ENCODE measurements around the gene BTN3A1.
"Not testable (repeated sequence)": the region's sequence is repeated elsewhere in the genome, so short reads cannot be mapped to it uniquely, and the experiment has no call there.

BTN3A1 gene

DNA sequence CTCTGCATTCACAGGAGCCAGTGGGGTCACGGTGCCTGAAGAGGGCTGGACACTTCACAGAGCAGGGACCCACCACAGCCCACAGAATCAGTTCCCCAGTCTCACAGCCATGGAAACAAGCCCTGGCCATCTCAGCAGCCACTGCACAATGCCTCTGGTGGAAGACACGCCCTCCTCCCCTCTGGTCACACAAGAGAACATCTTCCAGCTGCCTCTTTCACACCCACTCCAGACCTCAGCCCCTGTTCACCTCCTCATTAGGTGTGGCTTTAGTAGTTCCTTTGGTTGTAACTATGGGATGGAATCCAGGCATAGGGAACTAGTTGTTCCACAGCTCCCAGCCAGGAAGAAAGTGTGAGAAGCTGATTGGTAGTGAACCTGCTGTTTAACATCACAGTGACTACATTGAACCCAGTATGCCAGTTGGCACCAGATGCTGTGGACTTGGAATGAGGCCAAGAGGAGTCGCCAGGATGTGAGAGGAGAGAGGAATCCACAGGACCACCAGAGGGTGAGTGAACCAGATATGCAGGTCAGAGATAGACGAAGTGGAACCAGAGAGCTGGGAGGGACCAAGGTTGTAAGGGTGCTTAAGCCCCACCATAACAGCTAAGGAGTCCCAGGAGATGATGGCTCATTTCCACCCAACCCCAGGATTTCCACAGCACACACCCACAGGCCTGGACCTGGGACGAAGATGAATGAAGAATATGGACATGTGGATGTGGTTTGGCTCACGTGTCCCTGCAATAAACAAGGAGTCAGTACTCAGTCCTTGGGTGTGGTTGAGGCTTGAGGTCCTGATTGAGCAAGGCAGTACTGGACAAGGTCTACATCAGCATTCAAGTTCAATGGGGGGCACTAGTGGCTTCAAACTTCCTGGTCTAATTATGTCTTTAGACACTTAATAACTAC, 29.4 kb downstream of the BTN3A1 start:
- Mint-ChIP-seq H3K36me3 (peaks cover 38 to 44% of the 10 kb centered on the region in 2 donors), H3K4me3 (no peak overlapping the region), H3K4me1 (no peaks in the 10 kb centered on the region), H3K27ac (no peak overlapping the region), H3K27me3 (no peaks in the 10 kb centered on the region), H3K9me3 (peaks cover 11 to 14% of the 10 kb centered on the region in 2 donors)
- no peak for DNase-seq
- ATAC-seq (replicated peaks), result no peak

DNA sequence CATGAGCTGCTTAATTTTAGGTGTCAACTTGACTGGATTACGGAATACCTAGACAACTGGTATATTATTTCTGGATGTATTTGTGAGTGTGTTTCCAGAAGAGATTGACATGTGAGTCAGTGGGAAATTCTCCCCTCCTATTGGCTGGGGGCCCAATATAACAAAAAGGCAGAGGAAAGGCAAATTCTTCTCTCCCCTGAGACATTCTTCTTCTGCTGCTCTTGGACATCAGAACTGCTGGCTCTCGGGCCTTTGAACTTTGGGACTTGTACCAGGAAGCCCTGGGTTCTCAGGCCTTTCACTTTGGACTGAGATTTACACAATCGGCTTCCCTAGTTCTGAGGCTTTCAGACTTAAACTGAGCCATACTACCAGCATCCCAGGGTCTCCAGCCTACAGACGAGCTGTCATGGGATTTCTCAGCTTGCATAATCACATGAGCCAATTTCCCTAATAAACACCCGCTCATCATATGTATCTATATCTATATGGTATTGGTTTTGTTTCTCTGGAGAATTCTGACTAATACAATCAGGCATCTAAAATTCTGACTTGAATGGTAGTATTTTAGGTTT, 30.6 kb downstream of the BTN3A1 start:
- peaks cover 11% of the 10 kb centered on the region in 2 donors for H3K9me3 Mint-ChIP-seq
- H3K4me3 Mint-ChIP-seq, result no peak overlapping the region
- H3K36me3 Mint-ChIP-seq, result peaks cover 28 to 37% of the 10 kb centered on the region in 2 donors
- H3K27me3 Mint-ChIP-seq, result no peaks in the 10 kb centered on the region
- ATAC-seq (replicated peaks) (no peak), DNase-seq (no peak)
- no peak overlapping the region for H3K27ac Mint-ChIP-seq
- H3K4me1 Mint-ChIP-seq, result no peaks in the 10 kb centered on the region

DNA sequence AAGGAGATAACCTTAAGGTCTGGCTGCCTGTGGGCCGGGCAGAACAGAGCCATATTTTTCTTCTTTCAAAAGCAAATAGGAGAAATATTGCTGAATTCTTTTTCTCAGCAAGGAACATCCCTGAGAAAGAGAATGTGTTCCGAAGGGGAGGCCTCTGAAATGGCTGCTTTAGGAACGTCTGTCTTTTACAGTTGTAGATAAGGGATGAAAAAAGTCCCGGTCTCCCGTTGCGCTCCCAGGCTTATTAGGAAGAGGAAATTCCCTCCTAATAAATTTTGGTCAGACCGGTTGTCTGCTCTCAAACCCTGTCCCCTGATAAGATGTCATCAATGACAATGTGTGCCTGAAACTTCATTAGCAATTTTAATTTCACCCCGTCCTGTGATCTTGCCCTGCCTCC, 31.6 kb downstream of the BTN3A1 start:
- not testable (repeated sequence) for H3K4me3 Mint-ChIP-seq; H3K27ac Mint-ChIP-seq; H3K4me1 Mint-ChIP-seq; DNase-seq; ATAC-seq (replicated peaks); H3K27me3 Mint-ChIP-seq
- peaks cover 24 to 33% of the 10 kb centered on the region in 2 donors for H3K36me3 Mint-ChIP-seq
- peaks cover 11% of the 10 kb centered on the region in 2 donors for H3K9me3 Mint-ChIP-seq

DNA sequence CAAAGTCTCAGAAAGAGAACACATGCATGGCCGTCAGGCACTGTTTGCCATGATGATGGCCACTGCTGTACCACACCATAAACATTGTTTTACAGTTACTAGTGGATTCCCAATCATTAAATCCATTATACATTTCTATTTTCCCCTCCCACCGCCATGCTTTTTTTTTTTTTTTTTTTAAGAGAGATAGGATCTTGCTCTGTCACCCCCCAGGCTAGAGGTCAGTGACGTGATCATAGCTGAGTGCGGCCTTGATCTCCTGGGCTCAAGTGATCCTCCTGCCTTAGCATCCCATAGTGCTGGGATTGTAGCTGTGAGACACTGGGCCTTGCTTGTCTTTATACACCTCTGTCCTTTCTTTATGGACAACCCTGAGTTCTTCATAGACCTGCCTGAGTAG, 33.9 kb downstream of the BTN3A1 start:
- no peak overlapping the region for H3K27ac Mint-ChIP-seq
- peaks cover 8 to 9% of the 10 kb centered on the region in 2 donors for H3K4me1 Mint-ChIP-seq
- peaks cover 15 to 25% of the 10 kb centered on the region in 2 donors for H3K36me3 Mint-ChIP-seq
- H3K9me3 Mint-ChIP-seq, result peaks cover 11% of the 10 kb centered on the region in 2 donors
- no peak for DNase-seq
- ATAC-seq (replicated peaks), result no peak
- H3K4me3 Mint-ChIP-seq, result no peak overlapping the region
- no peaks in the 10 kb centered on the region for H3K27me3 Mint-ChIP-seq

DNA sequence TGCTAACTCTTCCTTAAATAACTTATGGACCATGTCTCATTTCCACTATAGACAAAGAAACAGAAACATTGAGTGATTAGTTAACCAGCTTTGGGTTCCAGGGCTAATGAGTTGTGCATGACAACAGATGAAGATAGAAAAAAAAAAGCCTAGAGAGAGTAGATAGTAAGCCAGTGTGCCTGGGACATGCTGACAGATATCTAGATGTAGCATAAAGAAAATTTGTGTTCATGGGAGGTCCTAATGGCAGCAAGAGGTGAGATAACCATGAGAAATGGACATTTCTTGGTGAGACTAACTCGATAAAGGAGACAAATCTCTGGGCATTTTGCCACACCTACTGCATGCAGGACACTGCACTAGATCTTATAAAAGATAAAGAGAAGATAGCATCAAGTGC, 35.5 kb downstream of the BTN3A1 start:
- no peak for ATAC-seq (replicated peaks)
- H3K4me3 Mint-ChIP-seq, result no peak overlapping the region
- peaks cover 14 to 18% of the 10 kb centered on the region in 2 donors for H3K4me1 Mint-ChIP-seq
- H3K36me3 Mint-ChIP-seq, result peaks cover 6 to 19% of the 10 kb centered on the region in 2 donors
- H3K27ac Mint-ChIP-seq, result no peak overlapping the region
- H3K27me3 Mint-ChIP-seq, result no peaks in the 10 kb centered on the region
- DNase-seq, result no peak
- peaks cover 11% of the 10 kb centered on the region in 2 donors for H3K9me3 Mint-ChIP-seq

DNA sequence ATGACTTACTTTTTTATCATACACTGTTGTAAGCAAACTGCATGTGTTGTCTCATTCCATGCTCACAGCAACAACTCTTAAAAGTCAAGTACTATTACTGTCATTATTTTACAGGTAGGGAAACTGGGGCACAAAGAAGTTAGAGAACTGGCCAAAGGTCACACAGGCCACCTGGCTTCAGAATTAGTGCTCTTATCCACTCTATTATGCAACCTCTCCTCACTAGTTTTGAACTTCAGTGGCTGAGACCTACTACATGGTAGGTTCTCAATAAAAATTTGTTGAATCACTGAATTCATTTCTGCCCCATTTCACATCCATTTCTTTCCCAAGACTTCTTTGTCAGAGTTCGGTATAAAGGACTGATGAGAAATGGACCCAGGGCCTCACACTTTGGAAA, 35.9 kb downstream of the BTN3A1 start:
- Mint-ChIP-seq H3K9me3 (peaks cover 11% of the 10 kb centered on the region in 2 donors), H3K4me1 (peaks cover 15 to 23% of the 10 kb centered on the region in 2 donors), H3K4me3 (no peak overlapping the region), H3K27me3 (no peaks in the 10 kb centered on the region), H3K36me3 (peaks cover 6 to 21% of the 10 kb centered on the region in 2 donors), H3K27ac (no peak overlapping the region)
- no peak for DNase-seq
- ATAC-seq (replicated peaks), result no peak

DNA sequence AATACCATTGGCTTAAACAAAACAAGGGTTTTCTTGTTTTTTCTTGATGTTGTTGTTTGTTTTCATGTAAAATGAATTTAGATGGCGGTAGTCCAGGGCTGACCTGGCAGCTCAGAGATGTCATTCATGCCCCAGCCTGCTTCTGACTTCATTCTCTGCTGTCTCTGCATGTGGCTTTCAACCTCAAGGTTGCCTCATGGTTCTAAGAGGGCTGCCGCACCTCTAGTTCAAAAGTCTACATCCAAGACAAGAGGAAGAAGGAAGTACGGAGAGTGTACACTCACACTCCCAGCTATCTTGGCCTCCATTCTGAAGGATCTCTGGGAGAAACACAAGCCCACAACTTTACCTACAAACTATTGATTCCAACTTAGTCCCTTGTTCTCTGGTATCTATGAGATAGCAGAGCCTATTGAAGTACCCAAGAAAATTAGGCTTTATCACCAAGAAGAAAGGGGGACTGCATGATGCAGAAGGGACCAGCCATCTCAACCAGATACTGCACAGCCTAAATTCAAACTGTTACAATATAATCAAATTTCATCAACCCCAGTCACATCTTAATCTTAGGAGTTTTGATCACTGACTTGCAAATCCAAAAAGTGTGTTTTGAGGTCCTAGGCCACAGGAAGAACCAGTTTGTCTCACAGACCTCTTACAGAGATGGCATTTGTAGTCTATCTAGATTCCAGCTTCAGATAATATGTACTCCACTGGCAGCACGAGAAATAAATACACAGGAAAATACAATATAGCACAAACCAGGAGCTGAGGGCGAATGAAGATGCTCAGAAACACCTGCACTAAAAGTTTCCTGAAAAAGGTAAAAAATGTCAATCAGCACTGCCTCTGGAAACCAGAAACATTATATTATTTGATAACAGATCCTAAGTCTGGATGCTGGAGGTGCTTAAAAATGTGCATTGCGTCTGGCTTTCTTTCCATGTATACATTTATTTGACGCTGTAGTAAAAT, 37.4 kb downstream of the BTN3A1 start:
- Mint-ChIP-seq H3K4me1 (peaks cover 19 to 27% of the 10 kb centered on the region in 2 donors), H3K36me3 (peaks cover 4 to 20% of the 10 kb centered on the region in 2 donors), H3K9me3 (peaks cover 2 to 4% of the 10 kb centered on the region in 2 donors), H3K4me3 (peak overlapping the region; percentile 89 to 91), H3K27me3 (no peaks in the 10 kb centered on the region), H3K27ac (peak overlapping the region; percentile 95)
- ATAC-seq (replicated peaks) (no peak), DNase-seq (no peak)

DNA sequence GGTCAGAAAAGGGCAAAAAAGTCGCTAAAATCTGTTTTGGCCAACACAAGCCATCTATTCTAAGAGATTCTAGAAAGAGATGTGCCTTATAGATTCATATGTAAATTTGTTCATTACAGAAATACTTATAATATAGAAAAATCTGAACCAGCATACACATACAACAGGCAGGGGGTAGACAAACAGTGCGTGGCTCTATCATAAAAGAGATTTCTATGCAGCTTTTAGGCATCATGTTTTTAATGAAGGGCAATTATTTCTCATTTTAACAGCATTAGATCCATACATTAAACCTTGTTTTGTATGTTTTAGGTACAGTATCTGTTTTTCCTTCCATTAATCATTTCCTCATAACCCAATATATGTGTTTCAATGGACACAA, 38.9 kb downstream of the BTN3A1 start:
- Mint-ChIP-seq H3K27me3 (no peaks in the 10 kb centered on the region), H3K27ac (peak overlapping the region; percentile 95), H3K4me1 (peaks cover 34 to 43% of the 10 kb centered on the region in 2 donors), H3K4me3 (peak overlapping the region; percentile 89 to 91), H3K36me3 (peaks cover 14 to 29% of the 10 kb centered on the region in 2 donors), H3K9me3 (no peaks in the 10 kb centered on the region)
- DNase-seq (no peak), ATAC-seq (replicated peaks) (no peak)

DNA sequence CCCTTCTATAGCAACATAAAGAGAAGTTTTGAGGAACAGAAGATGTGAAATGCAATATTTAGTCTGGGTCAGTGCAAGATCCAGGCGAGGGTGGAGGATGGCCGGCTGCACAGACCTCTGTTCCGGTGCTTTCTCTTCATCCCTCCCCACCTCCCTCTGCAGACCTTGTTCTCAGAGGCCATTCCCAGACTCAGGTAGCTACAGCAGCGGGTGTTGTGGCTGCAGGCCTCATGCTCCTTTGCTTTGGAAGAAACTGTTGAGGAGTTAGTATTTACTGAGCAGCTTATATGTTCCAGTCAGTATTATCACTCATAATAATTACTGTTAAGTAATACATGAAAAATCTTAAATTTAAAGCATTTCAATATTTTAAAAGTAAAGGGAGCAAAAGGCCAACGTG, 39.9 kb downstream of the BTN3A1 start:
- peak overlapping the region; percentile 40 to 67 for H3K4me3 Mint-ChIP-seq
- H3K27me3 Mint-ChIP-seq, result no peaks in the 10 kb centered on the region
- ATAC-seq (replicated peaks) (no peak), DNase-seq (no peak)
- H3K27ac Mint-ChIP-seq, result no peak overlapping the region
- no peaks in the 10 kb centered on the region for H3K9me3 Mint-ChIP-seq
- H3K36me3 Mint-ChIP-seq, result peaks cover 17 to 30% of the 10 kb centered on the region in 2 donors
- peaks cover 38 to 50% of the 10 kb centered on the region in 2 donors for H3K4me1 Mint-ChIP-seq

DNA sequence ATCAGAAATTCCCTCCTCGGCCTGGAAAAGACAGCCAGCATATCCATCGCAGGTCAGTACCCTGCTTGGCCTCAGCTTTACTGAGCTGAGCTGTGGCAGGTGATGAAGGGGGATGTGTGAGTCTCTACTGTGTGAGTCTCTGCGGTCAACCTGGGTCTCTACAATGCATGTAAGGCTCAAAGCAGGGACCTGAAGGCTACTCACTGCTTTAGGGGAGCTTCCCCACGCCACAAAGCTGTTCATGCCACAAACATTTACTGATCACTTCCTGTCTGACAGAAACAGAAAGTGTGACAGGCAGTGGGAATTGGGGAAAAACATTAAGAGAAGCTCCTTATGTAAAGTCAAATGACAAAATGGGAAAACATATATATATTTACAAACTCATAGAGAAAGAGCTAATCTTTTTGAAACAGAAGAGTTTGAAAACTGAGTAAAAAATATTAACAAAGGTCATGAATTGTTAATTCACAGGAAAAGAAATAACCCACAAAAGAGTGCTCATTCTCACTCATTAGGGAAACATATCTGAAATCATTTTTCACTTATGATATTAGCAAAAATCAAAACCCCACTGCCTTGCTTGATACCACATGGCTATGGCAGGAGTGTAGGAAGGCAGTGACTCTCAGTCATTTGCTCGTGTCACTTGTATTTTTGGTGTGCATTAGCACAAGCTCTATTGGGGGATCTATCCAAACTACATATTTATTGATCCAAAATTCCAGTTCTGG, 44.0 kb downstream of the BTN3A1 start:
- Mint-ChIP-seq H3K36me3 (peaks cover 35 to 59% of the 10 kb centered on the region in 2 donors), H3K4me3 (peak overlapping the region in 1 of 2 donors; percentile 36), H3K4me1 (peaks cover 30 to 47% of the 10 kb centered on the region in 2 donors), H3K27me3 (no peaks in the 10 kb centered on the region), H3K9me3 (no peaks in the 10 kb centered on the region), H3K27ac (peak overlapping the region; percentile 86)
- peak; percentile 76 to 93 for ATAC-seq (replicated peaks)
- DNase-seq, result no peak

DNA sequence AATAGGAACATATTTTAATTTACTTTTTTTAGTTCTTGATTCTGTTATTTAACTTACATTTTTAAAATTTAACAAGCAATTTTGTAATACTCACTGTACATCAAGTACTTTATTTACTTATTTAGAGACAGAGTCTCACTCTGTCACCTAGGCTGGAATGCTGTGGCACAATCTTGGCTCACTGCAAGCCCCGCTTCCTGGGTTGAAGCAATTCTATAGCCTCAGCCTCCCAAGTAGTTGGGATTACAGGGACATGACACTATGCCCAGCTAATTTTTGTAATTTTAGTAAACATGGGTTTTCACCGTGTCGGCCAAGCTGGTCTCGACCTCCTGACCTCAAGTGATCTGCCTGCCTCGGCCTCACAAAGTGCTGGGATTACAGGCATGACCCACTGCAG, 45.2 kb downstream of the BTN3A1 start:
- H3K27ac Mint-ChIP-seq, result no peak overlapping the region
- ATAC-seq (replicated peaks) (no peak), DNase-seq (no peak)
- H3K4me3 Mint-ChIP-seq, result no peak overlapping the region
- no peaks in the 10 kb centered on the region for H3K9me3 Mint-ChIP-seq
- H3K4me1 Mint-ChIP-seq, result peaks cover 27 to 41% of the 10 kb centered on the region in 2 donors
- H3K27me3 Mint-ChIP-seq, result no peaks in the 10 kb centered on the region
- H3K36me3 Mint-ChIP-seq, result peaks cover 40 to 62% of the 10 kb centered on the region in 2 donors

DNA sequence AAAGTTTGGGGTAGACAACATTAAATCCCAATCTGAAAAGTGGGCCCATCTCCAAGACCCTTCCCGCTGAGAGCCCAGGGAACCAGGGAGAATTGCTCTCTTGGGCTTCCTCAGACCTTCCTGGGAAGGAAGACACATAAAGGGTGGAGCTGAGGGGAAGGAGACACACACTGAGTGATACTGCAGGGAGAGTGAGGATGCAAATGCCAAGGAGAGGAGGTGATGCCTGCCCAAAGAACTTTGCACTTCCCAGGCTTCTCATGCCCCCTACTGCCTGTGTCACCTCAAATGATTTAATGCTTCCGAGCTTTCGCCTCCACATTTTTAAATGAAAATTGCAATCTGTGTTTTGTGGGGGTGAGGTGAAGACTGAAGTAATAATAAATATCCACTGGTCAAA, 48.2 kb downstream of the BTN3A1 start:
- DNase-seq, result no peak

DNA sequence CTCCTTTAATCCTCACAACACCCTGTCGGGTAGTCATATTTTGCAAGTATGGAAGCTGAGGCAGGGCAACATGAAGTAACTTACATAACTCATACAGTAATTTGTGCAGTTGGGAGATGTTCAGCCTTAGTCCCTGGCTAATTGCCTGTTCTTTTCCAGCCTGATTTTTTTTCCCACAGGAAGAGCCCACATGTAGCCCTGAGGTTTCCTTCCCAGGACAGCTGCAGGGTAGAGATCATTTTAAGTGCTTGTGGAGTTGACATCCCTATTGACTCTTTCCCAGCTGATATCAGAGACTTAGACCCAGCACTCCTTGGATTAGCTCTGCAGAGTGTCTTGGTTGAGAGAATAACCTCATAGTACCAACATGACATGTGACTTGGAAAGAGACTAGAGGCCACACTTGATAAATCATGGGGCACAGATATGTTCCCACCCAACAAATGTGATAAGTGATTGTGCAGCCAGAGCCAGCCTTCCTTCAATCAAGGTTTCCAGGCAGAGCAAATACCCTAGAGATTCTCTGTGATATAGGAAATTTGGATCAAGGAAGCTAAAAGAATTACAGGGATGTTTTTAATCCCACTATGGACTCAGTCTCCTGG, 50.7 kb downstream of the BTN3A1 start:
- DNase-seq (no peak), ATAC-seq (replicated peaks) (no peak)
- Mint-ChIP-seq H3K27ac (no peak overlapping the region), H3K27me3 (no peaks in the 10 kb centered on the region), H3K36me3 (peaks cover 22 to 31% of the 10 kb centered on the region in 2 donors), H3K9me3 (no peaks in the 10 kb centered on the region), H3K4me1 (peaks cover 17 to 20% of the 10 kb centered on the region in 2 donors), H3K4me3 (no peak overlapping the region)

More for the DNA sequence above, 48.2 kb downstream of the BTN3A1 start:
- Mint-ChIP-seq H3K9me3 (no peaks in the 10 kb centered on the region), H3K4me1 (peaks cover 13 to 20% of the 10 kb centered on the region in 2 donors), H3K4me3 (no peak overlapping the region), H3K27me3 (no peaks in the 10 kb centered on the region), H3K36me3 (peaks cover 28 to 45% of the 10 kb centered on the region in 2 donors), H3K27ac (no peak overlapping the region)
- ATAC-seq (replicated peaks), result no peak

Data from stimulated activated naive B cell treated with anti-CD40 and anti-IgM and Interleukin-4, amounts not matched to agents 10 μg/mL and 1 μg/mL and 100 μg/mL, for 72 hours (primary cell).